Renal cortical epithelial cell (primary cell): ENCODE data around the gene TRAF2. TPM values are rescaled to one million over a fixed set of nuclear protein-coding genes. Genes with fewer than 3 reads are reported as not detected.
A peak's percentile ranks its signal among the peaks of the same experiment; 100 is the strongest.

Source experiments
- DNase-seq: peaks from one replicate; pipeline ENCODE4 v3.0.0-alpha.2; 2011; ENCODE audit warnings: low read depth
- total RNA-seq: library from RNA; depleted of rRNA; stranded (reverse); fragments of >200 nt; gene quantifications from 2 replicates; pipeline ENCODE4 v1.2.3, GENCODE V29; 2014

TRAF2 gene
- total RNA-seq, 1 donor from 2014 or later, result 21.9 TPM

DNA sequence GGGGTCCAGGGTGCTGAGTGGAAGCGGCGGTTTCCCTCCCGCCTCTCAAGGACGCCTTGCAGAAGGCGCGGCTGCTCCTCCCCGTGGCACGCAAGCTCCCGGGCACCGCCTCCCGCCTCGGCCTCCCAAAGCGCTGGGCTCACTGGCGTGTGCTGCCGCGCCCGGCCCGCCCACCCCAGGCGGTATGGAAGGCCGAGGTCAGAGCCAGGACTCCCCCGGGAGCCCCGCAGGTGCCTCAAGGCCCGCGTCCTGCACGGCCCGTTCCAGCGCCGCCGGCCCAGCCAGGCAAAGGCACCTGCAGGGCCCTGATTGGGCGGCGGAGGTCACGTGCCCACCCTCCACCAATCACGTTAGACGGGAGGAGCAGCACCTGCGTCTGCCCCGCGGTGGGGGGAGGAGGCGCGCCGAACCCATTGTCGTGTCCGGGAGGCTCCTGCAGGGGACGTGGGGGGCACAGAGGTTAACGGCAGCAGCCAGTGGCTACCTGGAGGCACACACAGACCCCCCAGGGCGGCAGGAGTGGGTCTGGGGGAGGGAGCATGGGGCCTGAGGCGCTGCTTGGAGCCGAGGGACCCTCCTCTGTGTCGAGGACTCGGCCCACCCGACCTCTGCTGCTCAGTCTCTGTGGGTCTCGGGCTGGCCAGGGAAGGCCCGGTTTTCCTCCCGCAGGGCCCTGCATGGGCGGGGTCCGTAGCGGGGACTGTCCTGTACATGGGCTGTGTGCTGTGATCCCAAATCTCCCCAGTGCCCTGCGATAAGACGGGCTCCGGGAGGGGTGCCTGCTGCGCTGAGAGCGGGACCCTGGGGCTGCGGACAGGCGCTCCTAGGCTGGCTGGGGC is 63.7 kb downstream of the TRAF2 start:
- DNase-seq, result peak; percentile 81

- DNase-seq, result peak; percentile 18
These were observed 64.5 kb downstream of the TRAF2 start for GRCh38 chr9:136950656-136951276.

GRCh38 chr9:136951541-136952320 is 65.4 kb downstream of the TRAF2 start, which contains the start of gene LCN12:
LCN12 (plus strand) TSS chr9:136952273; CDS start chr9:136952328, 55 bp downstream.
- no peak for DNase-seq

DNA sequence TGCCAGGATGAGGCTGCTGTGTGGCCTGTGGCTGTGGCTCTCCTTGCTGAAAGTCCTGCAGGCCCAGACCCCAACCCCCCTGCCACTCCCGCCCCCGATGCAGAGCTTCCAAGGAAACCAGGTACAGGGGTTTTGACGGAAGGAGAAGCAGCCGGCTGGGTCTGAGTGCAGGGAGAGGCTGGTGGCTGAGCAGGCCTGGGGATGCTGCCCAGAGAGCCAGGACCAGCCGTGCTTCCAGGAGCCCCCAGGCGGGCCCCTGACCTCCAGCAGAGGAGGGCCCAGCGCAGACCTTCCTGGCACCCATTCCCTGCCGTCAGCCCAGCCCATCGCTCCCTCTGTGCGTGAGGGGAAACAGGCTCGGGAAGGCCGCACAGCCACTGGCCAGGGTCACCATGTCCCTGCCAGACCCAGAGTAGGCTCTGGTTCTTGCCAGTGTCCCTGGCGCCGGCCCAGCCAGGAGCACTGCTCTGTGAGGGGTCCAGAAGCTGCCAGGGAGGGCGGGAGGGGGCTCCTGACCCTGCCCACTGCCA is 66.1 kb downstream of the TRAF2 start:
- no peak for DNase-seq

DNA sequence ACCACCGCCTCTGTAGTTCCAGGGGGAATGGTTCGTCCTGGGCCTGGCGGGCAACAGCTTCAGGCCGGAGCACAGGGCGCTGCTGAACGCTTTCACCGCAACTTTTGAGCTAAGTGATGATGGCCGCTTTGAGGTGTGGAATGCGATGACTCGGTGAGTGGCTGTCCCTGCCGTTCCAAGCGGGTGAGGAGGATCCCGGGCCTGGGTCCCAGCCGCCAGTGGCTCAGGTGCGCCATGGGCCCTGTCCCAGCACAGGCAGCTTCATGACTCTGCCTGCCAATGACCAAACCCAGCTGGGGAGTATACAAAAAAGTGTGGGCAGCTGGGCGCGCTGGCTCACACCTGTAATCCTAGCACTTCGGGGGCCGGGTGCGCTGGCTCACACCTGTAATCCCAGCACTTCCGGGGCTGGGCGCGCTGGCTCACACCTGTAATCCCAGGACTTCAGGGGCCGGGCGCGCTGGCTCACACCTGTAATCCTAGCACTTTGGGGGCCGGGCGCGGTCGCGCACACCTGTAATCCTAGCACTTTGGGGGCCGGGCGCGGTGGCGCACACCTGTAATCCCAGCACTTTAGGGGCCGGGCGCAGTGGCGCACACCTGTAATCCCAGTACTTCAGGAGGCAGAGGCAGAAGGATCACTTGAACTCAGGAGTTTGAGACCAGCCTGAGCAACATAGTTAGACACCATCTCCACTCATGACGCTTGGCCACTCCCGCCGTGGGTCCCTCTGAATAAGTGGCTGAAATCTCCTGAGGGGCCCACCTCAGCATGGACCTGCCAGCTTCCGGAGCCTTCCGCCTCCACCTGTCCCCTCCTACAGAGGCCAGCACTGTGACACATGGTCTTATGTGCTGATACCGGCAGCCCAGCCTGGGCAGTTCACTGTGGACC is 66.8 kb downstream of the TRAF2 start:
- DNase-seq, result no peak

DNA sequence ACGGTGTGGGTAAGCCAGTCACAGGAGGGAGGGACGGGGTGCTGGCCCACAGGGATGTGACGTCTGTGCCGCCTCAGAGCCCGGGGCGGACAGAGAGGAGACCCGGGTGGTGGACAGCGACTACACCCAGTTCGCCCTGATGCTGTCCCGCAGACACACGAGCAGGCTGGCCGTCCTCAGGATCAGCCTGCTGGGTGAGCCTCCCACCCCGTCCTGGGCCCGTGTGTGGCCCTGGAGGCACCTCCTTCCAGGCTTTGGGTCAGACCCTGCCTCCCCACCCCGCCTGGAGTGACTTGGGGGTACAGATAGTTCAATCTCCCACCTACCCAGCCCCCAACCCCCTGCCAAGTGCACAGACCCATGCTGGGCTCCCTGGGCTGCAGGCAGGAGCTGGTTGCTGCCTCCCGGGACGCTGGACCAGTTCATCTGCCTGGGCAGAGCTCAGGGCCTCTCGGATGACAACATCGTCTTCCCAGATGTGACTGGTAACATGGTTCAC is 67.5 kb downstream of the TRAF2 start:
- DNase-seq, result no peak

DNA sequence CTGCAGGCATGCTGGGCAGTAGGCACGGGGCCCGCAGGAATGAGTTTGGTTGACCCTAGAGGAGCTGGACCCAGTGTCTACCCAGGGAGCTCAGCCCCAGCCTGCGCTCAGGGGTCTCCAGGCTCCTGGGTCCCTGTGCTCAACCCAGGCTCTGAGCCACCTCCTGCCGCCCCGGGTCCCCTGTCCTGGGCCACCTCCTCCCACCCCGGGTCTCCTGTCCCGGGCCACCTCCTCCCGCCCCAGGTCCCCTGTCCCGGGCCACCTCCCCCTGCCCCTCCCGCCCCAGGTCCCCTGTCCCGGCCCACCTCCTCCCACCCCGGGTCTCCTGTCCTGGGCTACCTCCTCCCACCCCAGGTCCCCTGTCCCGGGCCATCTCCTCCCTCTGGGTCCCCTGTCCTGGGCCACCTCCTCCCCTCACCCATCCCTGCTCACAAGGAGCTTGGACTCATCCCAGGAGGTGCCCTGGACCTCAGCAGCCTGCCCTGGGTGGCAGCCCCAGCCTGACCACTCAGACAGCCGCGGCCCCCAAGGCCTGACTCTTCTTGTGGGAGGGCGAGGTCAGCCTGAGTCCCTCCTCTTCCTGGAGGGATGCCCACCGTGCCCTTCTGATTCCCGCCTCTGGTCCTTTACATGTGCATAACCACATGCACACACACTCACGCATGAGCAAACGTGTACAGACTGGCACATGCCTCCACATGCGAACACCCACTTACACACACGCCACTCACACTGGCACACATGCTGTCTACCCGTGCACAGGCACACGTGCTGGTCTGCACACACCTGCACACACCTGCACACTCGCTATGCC is 68.2 kb downstream of the TRAF2 start:
- DNase-seq, result no peak

GRCh38 chr9:136955202-136955942 is 69.1 kb downstream of the TRAF2 start:
- no peak for DNase-seq

DNA sequence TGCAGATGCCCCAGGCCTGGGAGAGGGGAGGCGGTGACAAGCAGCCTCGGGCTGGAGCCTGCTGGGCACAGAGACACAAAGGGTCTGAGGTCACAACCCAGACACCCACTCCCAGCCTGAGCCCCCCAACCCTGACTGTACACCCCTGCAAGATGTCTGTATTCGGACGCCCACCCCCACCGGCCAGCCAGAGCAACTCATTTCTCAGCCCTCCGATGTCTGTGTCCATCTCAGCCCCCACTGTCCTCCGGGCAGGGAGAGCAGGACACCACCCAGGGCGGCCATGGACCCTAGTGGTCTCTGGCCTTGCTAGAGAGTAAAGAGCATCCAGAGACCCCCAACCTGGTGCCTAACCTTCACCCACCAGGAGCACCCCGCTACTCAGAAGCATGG is 69.6 kb downstream of the TRAF2 start:
- no peak for DNase-seq

GRCh38 chr9:136956604-136957003 is 70.3 kb downstream of the TRAF2 start:
- DNase-seq, result no peak

DNA sequence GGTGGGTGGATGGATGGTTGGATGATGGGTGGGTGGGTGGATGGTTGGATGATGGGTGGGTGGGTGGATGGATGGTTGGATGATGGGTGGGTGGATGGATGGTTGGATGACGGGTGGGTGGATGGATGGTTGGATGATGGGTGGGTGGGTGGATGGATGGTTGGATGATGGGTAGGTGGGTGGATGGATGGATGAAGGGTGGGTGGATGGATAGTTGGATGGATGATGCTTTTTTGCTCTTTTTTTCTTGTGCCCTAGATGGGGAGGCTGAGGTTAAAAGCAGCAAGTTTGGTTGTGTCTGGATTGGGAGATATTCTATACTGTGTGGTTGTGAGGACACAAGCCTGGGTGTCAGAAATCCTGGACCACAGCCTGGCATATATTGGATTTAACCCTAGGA is 71.1 kb downstream of the TRAF2 start:
- no peak for DNase-seq

- no peak for DNase-seq
These were observed 71.6 kb downstream of the TRAF2 start for GRCh38 chr9:136957901-136958300.

GRCh38 chr9:136958473-136958872 is 72.2 kb downstream of the TRAF2 start:
- DNase-seq, result no peak

DNA sequence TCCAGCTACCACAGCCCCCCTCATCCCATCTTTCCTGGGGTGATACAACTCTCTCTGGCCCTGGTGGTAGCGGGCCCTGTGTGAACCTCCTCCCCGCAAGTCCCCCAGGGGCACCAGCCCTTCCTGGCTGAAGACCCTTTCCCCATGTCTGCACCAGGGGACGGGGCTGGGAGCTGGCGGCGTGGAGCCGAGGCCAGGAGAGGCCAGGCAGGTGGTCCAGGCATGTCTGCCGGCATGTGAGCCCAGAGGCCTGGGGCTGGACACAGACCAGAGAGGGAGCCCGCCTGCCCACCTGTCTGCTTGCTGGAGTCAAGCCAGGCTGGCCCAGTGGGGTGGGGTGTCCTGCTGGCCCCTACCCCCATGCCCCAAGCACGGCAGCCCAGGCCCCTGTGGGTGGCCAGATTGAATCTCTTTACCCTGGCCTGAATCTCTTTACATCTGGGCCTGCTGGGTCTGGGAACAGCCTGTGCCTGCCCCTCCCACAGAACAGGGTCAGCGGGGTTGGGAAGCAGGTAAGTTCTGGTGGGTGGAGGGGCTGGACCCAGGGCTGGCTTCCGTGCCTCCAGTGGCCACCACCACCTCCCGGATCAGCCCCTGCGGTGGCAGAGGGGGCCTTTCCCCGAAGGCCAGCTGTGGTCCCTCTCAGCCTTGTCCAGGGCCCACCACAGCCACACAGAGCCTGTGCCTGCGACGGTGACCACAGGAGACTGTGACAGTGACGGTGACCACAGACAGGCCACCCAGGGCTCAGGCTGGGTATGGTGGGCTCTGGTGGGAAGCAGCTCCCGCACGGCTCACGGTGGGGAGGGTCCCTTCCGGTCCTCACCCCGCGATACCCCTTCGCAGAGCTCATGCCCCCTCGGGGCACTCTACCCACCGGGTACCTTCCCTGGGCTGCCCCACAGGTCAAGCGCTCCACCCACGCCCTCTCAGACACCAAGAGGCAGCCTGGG is 72.9 kb downstream of the TRAF2 start:
- DNase-seq, result no peak

GRCh38 chr9:136960212-136960937 is 74.1 kb downstream of the TRAF2 start:
- DNase-seq, result peak; percentile 36

- DNase-seq, result no peak
These were observed 74.6 kb downstream of the TRAF2 start for GRCh38 chr9:136960938-136961275.

GRCh38 chr9:136961279-136962065 is 75.2 kb downstream of the TRAF2 start:
- DNase-seq, result no peak
